ENCODE measurements around the gene IL22.

Gene IL22

DNA sequence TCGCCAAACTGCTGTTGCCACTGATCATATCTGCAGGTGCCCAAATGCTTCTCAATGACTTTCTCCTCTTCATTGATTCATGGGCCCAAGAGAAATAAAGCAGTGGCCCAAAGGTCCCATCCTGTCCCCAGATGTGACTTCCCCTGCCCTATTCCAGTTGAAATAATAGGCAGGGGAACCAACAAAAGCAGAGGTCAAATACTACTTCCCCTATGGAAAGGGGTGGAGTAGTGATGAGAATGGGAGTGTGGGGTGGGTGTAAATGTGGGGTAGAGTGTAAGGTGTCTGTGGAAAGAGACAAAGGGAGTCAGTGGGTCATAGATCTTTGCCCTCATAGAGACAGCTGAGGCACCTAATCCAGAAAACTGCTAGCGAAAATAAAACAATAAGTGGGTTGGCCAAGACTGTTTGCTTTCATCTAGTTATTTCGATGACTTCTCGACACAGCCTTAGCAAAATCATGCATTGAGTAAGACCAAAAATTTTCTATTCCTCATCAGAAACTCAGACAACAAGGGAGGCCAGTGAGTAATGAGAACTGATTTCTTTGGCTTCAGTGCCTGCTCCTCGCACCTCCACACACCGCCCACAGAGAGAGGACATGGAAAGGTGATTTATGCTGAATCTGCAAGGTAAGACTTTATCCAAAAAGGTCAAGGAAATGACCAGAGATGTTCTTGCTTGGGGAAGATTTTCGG lies 10.9 kb upstream of the IL22 start:
- no peak for DNase-seq (ENCODE audit: low spot score)

DNA sequence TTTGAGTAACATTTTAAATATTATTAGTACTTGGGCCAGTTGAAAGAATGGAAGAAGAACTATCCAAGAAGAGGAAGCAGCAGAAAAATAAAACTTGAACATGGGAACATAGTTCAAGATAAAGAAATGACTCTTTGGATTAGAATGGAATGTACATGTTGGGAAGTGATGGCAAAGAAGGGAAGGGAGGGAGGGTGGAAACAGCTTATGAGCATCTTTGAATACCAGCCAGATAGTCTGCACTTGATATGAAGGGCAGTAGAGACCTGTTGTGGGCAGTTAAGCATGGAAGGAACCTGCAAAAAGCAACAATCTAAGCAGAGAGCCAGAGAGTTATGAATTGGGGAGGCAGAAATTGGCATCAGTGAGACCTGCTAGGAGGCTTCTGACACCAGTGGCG lies 10.0 kb upstream of the IL22 start:
- no peak for DNase-seq (ENCODE audit: low spot score)

DNA sequence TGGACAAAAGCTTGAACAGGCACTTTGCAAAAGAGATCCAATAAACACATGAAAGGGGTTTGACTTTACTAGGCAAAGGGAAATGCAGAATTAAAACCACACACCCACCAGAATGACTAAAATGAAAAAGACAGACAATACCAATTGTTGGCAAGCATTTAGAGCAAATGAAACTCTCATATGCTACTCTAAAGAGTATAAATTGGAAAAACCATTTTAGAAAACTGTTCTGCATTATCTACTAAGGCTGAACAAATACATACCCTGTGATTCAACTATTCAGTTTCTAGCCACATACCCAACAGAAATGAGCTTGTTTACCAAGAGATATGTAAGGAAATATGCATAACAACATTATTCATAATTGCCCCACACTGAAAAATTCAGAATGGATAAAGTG lies 8.5 kb upstream of the IL22 start:
- DNase-seq (ENCODE audit: low spot score) = no peak

DNA sequence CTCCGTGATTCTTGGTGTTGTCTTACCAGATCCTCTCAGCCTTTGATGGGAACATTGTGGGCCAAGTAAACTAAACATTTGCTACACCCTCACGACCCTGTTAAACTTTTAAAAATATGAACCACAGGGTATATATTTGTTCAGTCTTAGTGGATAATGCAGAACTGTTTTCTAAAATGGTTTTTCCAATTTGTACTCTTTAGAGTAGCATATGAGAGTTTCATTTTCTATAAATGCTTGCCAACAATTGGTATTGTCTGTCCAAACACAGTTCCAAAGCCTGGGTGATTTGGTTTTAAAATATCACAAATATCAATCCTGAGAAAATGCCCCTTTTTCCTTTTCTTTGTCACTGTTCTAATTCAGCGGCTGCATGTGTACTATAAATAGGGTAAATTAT lies 6.7 kb upstream of the IL22 start:
- DNase-seq (ENCODE audit: low spot score) = no peak

DNA sequence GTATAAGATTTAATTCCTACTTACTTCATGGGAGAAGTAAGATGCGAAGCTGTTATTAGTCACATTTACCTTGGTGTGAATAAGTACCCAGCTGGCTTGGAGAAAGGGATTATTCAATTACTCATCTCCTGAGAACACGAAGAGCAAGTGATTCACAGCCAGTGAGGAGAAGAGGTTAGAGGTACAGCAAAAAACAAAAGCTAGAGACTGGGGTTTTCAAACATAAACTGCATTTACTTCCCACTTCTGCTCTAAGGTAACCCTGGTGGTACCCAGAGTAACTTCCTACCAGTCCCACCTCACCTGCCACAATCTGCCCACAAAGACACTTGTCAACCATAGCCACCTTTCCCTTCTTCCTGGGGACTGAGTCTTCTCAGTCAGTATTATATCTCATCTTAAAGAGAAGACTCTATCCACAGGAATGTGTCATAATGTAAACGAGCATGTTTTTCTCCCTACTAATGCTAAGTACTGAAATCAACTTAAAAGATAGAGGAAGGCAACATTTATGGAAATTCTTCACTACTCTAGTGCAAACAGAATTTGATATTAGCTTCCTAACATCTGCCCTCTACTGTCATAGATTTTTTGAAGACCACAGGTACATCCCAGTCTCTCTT lies 6.0 kb upstream of the IL22 start:
- peak; percentile 88 for DNase-seq (ENCODE audit: low spot score)

DNA sequence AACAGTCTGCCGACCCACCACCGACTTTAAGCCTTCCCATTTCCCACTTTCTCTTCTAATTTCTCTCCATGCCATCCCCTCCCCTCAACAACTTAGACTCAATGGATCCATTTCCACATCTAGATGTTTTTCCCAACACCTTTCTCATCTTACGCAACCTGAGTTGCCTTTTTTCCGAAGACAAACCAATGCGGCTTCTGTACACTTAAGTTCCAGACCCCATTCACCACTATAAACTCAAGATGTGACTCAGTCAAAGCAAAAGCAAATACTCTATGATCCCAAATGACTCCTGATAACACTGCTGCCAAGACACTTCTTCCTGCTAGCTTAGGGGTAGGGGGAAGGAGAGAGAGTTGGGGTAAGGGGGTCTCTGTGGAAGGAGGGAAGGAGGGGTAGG lies 1.3 kb downstream of the IL22 start:
- DNase-seq (ENCODE audit: low spot score) = no peak

DNA sequence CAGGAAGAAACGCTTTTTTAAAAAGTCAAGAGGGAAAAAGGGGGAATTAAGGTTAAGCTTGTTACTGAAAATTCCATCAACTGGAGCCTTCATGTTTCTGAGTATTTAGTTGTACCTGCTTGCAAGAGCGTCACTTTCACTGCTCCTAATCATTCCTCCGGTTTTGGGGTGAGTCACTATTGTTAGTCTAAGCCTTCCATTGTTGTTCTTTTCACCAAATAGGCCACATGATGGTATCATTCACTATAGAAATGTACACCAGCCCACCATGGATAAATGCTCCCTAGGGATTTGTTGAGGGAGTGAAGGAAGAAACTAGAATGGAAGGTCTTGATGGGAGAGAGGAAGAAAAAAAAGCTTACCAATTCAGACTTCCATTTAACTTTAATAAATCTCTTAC lies 3.0 kb downstream of the IL22 start:
- DNase-seq (ENCODE audit: low spot score) = no peak

DNA sequence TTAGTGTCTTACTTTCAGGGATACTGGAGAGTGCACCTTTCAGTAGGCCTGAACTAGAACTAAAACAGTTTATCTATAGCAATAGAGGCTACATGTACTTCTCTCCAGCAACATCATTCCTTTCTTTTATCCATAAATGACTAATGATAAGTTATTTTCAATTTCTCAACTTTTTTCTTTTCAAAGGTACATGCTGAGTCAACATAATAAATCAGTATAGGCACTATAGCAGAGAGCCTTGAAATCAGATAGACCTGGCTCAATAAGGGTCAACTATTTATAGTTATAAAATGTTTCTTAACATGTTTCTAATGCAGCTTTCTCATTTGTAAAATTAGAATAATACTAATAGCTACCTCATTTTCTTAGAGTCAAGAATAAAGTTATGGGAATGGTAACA lies 5.6 kb downstream of the IL22 start:
- no peak for DNase-seq (ENCODE audit: low spot score)

DNA sequence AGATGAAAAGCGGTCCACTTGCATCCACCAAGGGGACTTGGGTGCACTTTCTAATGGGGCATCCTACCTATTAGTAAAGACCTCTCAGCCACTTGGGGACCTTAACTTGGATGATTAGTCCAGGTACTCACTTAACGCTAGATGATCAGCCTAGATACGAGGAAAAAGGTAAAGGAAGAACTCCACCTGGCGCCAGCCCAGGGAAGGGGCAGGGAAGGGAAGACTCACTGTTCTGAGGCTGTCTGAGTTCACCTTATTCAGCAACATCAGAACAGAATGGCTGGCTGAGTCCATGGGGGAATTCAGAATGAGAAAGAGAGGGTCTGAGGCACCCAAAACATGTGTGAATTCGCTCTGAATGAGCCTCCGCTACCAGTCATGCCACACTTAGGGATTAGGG lies 7.1 kb downstream of the IL22 start:
- no peak for DNase-seq (ENCODE audit: low spot score)

DNA sequence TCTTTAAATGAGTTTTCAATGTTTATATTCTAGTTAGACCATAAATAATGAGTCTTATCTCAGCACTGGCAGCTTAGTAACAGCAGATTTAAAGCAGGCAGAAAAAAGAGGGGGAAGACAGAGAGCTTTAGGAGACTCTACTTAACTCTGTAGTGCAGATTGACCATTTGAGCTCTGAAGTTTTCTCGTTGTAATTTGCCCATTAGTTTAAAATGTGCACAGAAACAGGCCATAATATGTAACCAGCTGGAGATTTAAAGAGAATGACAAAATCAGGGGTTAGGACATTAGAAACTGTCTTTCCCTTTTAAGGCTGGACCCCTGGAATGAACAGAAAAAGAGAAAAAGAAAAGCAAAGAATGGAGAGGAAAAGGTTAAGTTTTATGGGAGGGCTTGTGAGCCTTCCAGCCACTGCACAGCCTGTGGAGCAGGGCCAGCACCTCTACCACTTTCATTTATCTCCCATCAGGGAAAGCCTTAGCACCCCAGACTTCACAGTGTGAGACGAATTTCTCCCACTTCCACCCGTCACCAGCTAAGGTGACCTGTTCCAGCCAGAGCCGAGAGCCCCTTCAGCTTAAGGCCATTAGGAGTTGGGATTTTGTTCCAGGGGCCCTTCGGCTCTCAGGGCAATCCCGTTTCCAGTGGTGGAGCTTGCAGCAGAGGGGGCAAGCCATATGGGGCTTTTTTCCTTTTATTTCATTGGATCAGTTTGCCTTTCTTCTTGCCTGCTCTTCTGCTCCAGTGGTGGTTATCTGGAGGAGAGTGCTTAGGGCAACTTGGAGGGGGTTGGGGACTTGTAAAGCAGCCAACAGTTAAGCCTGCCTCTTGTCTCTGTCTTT lies 8.0 kb downstream of the IL22 start:
- DNase-seq (ENCODE audit: low spot score) = no peak

DNA sequence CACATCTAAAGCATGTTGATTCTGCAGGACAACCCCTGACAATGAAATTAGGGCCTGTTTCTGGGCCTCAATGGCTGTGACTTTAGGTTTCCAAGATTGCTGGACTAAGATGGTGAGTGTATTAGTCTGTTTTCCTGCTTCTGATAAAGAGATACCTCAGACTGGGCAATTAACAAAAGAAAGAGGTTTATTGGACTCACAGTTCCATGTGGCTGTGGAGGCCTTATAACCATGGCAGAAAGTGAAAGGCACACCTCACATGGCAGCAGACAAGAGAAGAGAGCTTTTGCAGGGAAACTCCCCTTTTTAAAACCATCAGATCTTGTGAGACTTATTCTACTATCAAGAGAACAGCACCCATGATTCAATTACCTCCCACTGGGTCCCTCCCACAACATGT lies 10.6 kb downstream of the IL22 start:
- no peak for DNase-seq (ENCODE audit: low spot score)

DNA sequence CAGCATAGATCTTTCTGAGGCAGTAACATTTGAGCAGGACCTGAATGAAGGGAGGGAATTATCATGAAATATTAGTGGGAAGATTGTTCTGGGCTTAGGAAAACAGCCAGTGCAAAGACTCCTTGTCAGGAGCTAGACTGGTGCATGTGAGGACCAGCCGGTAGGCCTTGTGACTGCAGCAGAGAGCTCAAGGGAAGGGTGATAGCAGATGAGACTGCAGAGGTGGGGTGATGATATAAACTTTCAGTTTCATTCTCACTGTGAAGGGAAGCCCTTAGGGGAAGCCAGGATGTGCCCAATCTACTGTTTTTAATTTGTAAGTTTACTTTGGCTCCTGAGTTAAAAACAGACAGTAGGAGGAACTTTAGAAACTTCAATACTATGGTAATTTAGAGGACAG lies 12.4 kb downstream of the IL22 start:
- DNase-seq (ENCODE audit: low spot score) = no peak

DNA sequence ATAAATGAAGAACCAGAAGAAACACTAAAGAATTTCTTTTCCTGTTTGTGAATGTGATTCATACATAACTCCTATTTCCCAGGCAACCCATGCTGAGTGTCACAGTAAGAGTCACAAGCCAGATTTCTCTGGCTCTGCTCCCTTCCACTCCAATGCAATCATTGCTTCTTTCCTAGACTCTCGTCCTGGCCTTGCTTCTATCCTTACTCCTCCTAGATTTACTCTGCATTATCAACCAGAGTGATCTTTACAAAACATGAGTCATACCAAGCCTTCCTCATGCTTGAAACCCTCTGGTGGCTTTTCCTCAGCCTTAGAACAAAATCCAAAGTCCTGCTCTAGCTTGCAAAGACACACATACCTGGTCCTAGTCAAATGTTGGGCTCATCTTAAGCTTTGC lies 13.3 kb downstream of the IL22 start:
- peak; percentile 20 for DNase-seq (ENCODE audit: low spot score)

DNA sequence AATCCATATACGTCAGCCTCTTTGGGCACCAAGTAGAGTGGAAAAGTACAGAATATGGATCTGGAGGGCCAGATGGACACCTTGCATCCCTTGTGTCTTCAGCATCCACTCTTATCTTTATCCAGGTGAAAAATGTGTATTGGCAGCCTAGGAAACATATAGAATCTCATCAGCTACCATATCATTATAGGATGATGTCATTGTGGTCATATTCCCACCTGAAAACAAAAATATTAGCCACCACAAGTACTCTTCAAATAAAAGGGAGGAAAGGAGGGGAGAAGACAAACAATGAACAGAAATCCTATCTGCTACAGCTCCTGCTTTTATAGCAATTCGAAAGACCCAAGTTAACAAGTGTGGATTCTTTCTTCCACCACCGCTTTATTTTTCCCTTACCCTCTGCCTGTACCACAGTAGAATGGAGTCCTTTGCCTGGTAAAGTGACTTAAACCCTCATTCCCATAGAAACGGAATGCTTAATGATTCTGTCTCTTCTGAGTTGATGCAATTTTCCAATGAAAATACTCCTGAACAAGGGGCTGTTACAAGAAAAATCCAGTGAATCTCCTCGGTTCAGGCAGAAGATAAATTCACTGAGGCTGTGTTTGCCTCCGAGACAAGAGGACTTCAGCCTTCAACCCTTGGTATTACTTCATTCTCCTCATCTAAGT lies 14.0 kb downstream of the IL22 start:
- no peak for DNase-seq (ENCODE audit: low spot score)

DNA sequence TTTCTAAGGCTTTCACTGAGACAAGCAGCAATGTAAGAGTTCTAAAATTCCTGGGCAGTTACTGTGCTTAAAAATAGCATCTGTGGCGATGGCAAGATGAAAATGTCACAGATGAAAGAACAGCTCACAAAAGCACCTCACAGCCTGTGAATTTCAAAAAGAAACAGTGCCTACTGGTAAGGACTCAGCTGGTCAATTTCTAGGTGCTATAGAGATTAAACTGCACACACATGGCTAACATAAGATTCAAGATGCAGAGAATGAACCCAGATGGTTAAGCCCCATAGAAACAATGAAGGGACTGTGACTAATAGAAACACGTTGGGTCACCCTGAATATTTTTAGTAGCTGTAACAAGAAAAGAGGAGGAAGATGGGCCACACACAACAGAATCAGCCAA lies 15.8 kb downstream of the IL22 start:
- DNase-seq (ENCODE audit: low spot score) = no peak

DNA sequence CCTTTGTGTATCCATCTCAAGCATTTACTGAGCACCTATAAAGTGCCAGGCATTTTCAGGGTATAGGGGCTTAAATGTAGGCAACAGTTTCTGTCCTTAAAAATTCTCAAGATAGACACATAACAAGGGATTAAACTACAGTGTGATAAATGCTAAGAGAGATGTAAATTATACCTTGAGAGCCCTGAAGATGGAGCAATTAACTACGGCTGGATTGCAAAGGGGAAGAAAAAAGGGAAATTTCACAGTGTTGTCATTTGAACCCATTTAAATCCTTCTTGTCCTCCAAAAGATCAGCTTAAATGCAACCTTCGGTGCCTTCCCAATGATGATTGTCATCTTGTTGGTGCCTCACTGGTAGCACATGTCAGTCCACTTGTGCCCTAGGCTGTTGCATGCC lies 16.3 kb downstream of the IL22 start:
- DNase-seq (ENCODE audit: low spot score) = no peak

DNA sequence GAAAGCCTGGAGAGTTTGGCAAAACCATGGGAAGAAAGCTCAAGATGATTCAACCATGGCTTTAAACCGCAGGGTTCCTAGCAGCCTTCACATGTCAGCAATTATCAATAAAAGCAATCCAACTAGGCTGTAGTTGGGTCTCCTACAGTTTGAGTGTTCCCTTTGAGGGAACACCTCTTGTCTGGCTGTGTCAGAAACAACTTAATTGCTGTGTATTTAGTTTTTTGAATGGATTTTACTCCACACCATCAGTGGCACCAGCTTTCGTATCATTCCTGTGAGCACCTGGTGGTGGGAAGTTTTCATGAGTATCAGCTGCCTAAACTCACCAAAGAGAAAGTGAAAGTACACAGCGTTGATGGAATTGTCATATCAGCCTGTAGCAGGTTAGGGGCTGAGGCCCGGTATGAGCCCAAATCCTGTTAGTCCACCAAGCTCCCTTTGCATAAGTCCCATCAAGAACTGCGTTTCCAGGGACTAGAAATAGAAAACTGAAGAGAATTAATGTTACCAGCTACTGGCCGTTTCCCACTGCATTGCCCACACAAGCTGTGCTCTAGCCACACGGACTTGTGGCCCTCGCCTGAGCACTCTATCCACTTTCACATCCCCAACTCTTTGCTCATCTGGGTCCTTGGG lies 16.9 kb downstream of the IL22 start:
- peak; percentile 20 for DNase-seq (ENCODE audit: low spot score)

DNA sequence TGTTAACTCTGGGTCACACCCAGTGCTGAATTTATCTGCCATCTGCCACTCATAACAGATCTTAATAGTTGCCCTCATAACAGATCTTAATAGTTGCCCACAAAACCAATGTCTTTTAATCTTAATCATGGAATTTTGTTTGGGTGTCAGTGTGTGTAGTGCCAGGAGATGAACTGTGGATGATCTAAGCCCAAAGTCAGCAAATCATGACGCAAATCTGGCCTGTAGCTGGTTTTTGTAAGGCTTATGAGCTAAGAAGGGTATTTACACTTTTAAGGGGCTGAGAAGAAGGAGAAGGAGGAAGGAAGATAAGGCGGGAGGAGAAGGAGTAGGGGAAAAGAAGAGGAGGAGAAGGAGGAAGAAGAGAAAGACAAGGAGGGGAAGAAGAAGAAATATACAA lies 17.8 kb downstream of the IL22 start:
- no peak for DNase-seq (ENCODE audit: low spot score)

DNA sequence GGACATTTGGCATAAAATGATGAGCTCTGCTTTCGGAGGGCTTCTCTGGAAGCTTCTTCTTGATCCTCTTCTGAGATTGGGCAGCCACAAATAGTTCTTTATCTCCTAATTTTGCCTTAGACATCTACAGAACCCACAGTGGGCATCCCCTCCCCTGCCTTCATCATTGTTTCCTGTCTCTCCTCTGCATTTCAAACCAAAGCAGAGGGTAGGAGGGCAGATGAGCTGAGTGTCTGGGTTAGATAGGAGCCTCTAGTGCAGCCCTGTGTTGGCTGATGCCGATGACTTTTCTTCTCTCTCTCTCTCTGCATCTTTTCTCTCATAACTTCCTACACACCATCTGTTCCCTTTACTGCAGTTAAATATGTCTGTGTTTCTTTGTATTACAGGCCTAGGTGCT lies 19.3 kb downstream of the IL22 start:
- no peak for DNase-seq (ENCODE audit: low spot score)

DNA sequence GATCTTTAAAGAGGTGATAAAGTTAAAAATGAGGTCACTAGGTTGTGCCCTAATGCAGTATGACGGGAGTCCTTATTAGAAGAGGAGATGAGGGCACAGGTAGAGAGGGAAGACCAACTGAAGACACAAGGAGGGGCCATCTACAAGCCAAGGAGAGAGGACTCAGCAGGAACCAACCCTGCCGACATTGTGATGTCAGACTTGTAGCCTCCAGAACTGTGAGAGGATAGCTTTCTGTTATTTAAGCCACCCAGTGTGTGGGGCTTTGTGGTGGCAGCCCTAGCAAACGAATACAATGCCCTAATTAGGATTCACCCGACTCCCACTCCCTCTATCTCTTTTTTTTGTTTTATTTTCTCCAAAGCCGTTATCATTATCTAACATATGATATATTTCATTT lies 19.9 kb downstream of the IL22 start:
- no peak for DNase-seq (ENCODE audit: low spot score)

DNA sequence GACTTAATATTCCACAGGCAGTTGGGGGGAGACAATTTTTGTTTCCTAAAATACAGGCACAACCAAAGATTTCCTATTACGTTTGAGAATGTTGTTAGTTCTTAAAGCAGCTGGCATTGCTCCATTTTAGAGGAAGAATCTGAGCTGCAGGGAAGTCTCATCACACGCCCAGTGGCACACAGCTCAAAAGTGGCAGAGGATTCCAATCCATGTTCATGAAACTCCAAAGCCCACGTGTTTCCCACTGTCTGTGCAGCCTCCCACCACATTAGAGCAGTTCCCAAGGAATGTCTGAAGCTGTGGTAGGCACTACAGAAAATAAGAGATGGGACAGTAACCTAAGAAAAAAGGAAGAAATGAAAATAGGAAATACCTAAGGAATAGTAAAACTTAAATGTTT lies 21.7 kb downstream of the IL22 start:
- DNase-seq (ENCODE audit: low spot score) = no peak

DNA sequence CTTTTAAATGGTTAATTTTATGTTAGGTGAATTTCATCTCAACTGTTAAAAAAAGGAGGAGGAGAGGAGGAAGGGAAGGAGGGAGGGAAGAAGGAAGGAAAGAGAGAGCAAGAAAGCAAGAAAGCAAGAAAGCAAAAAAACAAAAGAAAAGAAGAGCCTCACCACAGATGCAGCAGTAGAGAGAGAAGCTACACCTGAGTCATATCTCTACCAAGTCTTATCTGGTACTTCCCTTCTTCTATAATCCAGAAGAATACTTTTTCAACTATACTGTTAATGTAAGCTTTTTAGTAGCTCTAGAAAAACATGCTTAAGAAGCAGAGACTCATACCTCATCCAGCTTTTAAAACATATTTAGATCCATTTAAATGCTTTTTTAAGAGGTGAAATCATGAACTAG lies 22.2 kb downstream of the IL22 start:
- DNase-seq (ENCODE audit: low spot score) = no peak

All from RKO (cell line).